ENCODE measurements around the gene NEGR1. TPM values are rescaled to one million over a fixed set of nuclear protein-coding genes. Genes with fewer than 3 reads are reported as not detected.

The NEGR1 gene
- total RNA-seq, 1 experiment from 2014 or later, result 0.44 TPM

DNA sequence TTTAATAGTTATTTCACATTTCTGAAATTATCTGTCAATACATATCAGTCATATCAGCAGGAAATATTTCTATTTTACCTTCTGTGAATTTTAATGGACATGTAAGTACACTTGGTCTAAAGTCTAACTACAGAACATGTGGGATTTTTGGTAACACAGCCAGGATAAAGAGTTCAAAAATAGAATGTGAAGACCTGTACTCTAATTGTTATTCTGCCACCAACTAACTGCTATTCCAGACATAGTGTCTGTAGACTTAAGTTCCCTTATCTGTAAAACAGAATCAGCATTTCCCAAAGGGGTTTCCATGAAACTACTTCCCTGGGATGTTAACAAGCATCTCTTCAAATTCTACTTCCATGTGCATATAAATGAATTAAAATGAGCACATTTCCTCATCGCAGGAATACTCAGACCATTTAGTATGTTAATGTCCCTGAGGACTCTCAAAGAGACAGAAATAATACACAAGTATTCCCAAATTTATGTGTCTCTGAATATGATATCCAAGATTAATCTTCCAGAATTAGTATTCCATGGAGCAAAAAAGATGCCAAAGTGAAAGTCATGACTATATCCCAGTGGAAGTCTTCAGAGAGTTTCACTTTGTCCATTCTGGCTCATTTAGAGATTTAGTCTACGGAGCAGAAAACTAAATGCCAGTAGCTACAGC, 325.6 kb downstream of the NEGR1 start:
- Histone ChIP-seq H3K4me3 (no peak overlapping the region), H3F3A (ENCODE audit: insufficient read depth, low read depth) (no peaks in the 10 kb centered on the region), H3K27me3 (ENCODE audit: insufficient read depth, low read depth) (no peaks in the 10 kb centered on the region), H3K9me2 (ENCODE audit: insufficient read depth) (no peaks in the 10 kb centered on the region), H3K4me1 (replicated peaks; ENCODE audit: insufficient read depth) (no peaks in the 10 kb centered on the region), H3K4me2 (no peak overlapping the region), H3K9me3 (ENCODE audit: insufficient read depth, low read depth) (peaks cover 4% of the 10 kb centered on the region; the same call in 1 of the 2 replicates), H2AFZ (no peak overlapping the region), H3K79me2 (ENCODE audit: low read depth) (no peaks in the 10 kb centered on the region), H3K27ac (no peak overlapping the region), H4K20me1 (ENCODE audit: insufficient read depth) (no peaks in the 10 kb centered on the region), H3K36me3 (ENCODE audit: low read depth) (no peaks in the 10 kb centered on the region)
- no peak for DNase-seq
- TF ChIP-seq EZH2 (IDR thresholded peaks at IDR 0.05; ENCODE audit: low read depth), result no peak
- TF ChIP-seq, protein P1, sequence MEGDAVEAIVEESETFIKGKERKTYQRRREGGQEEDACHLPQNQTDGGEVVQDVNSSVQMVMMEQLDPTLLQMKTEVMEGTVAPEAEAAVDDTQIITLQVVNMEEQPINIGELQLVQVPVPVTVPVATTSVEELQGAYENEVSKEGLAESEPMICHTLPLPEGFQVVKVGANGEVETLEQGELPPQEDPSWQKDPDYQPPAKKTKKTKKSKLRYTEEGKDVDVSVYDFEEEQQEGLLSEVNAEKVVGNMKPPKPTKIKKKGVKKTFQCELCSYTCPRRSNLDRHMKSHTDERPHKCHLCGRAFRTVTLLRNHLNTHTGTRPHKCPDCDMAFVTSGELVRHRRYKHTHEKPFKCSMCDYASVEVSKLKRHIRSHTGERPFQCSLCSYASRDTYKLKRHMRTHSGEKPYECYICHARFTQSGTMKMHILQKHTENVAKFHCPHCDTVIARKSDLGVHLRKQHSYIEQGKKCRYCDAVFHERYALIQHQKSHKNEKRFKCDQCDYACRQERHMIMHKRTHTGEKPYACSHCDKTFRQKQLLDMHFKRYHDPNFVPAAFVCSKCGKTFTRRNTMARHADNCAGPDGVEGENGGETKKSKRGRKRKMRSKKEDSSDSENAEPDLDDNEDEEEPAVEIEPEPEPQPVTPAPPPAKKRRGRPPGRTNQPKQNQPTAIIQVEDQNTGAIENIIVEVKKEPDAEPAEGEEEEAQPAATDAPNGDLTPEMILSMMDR (conservative IDR thresholded peaks at IDR 0.05), result no peak
- ChIA-PET CTCF (no interaction called here), POLR2A (ENCODE audit: unreplicated experiment) (no interaction called here)
- no TSS peak for BruUV-seq (replicated peaks)
- intact Hi-C loops (cut with micrococcal nuclease; ENCODE audit: unreplicated experiment), result no loop called here

DNA sequence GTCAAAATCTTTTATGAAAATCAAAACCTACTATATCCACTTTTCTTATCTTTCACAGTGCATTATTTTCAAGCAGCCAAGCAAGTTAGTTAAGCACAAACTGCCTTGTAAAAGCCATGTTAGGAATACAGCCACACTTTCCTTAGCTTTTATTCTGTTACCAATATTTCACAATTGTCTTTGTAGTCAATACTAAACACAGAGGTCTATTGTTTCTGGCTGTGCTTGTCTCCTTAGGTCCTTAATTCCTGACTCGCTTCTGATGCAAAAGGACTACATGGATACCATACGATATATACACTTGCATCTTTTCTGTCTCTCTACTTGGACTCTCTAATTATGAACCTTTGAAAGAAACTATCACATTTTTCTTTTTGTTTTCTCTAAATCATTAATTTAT, 331.8 kb downstream of the NEGR1 start:
- intact Hi-C loops (cut with micrococcal nuclease; ENCODE audit: unreplicated experiment), result no loop called here
- BruUV-seq (replicated peaks), result no TSS peak
- Histone ChIP-seq H3K27me3 (ENCODE audit: insufficient read depth, low read depth) (no peaks in the 10 kb centered on the region), H3K4me1 (replicated peaks; ENCODE audit: insufficient read depth) (no peaks in the 10 kb centered on the region), H3K4me3 (no peak overlapping the region), H3K27ac (no peak overlapping the region), H4K20me1 (ENCODE audit: insufficient read depth) (no peaks in the 10 kb centered on the region), H3F3A (ENCODE audit: insufficient read depth, low read depth) (no peaks in the 10 kb centered on the region), H3K36me3 (ENCODE audit: low read depth) (no peaks in the 10 kb centered on the region), H3K4me2 (no peak overlapping the region), H3K79me2 (ENCODE audit: low read depth) (no peaks in the 10 kb centered on the region), H2AFZ (no peak overlapping the region), H3K9me3 (ENCODE audit: insufficient read depth, low read depth) (peaks cover 4% of the 10 kb centered on the region), H3K9me2 (ENCODE audit: insufficient read depth) (no peaks in the 10 kb centered on the region)
- TF ChIP-seq EZH2 (IDR thresholded peaks at IDR 0.05; ENCODE audit: low read depth), result no peak
- TF ChIP-seq, protein P1 (conservative IDR thresholded peaks at IDR 0.05), result no peak
- ChIA-PET POLR2A (ENCODE audit: unreplicated experiment) (no interaction called here), CTCF (no interaction called here)
- no peak for DNase-seq

DNA sequence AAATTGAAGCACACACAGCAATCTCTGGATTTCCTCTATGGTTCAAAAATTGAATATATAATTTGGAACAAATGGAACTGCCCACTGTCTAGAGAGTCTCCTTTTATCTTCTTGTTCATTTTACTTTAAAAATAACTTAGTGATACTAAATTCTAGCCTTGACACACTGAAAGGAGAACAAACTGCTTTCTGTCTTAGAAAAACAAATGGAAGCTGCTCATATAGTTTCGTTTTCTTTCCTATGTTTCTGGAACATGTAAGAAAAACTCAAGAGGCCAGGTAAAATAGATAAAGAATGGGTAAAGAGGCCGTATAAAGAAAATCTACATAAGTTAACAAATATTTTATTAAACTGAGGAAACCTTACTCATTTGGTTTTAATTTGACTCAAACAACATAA, 332.7 kb downstream of the NEGR1 start:
- Histone ChIP-seq H3K9me3 (ENCODE audit: insufficient read depth, low read depth) (no peaks in the 10 kb centered on the region; the same call in 1 of the 2 replicates), H3K9me2 (ENCODE audit: insufficient read depth) (no peaks in the 10 kb centered on the region)

More for the DNA sequence above, 332.7 kb downstream of the NEGR1 start:
- Histone ChIP-seq H3K4me2 (no peak overlapping the region), H4K20me1 (ENCODE audit: insufficient read depth) (no peaks in the 10 kb centered on the region), H3K36me3 (ENCODE audit: low read depth) (no peaks in the 10 kb centered on the region), H3K27ac (no peak overlapping the region), H3K4me3 (no peak overlapping the region), H3F3A (ENCODE audit: insufficient read depth, low read depth) (no peaks in the 10 kb centered on the region), H2AFZ (no peak overlapping the region), H3K27me3 (ENCODE audit: insufficient read depth, low read depth) (no peaks in the 10 kb centered on the region), H3K4me1 (replicated peaks; ENCODE audit: insufficient read depth) (no peaks in the 10 kb centered on the region), H3K79me2 (ENCODE audit: low read depth) (no peaks in the 10 kb centered on the region)
- DNase-seq, result no peak
- BruUV-seq (replicated peaks), result no TSS peak
- intact Hi-C loops (cut with micrococcal nuclease; ENCODE audit: unreplicated experiment), result no loop called here
- ChIA-PET POLR2A (ENCODE audit: unreplicated experiment) (no interaction called here), CTCF (no interaction called here)
- TF ChIP-seq EZH2 (IDR thresholded peaks at IDR 0.05; ENCODE audit: low read depth), result no peak
- TF ChIP-seq, protein P1 (conservative IDR thresholded peaks at IDR 0.05), result no peak

All from PC-9 (cell line).